Measurements from ENCODE around the gene GAS2L2. TPM values are rescaled to one million over a fixed set of nuclear protein-coding genes. Genes with fewer than 3 reads are reported as not detected.

GAS2L2 gene
- total and polyA plus RNA-seq, 2 of the 8 experiments (the other 6 are each of a cell fraction or from before 2014, with no cell fraction given) = 0.09 to 0.13 TPM

DNA sequence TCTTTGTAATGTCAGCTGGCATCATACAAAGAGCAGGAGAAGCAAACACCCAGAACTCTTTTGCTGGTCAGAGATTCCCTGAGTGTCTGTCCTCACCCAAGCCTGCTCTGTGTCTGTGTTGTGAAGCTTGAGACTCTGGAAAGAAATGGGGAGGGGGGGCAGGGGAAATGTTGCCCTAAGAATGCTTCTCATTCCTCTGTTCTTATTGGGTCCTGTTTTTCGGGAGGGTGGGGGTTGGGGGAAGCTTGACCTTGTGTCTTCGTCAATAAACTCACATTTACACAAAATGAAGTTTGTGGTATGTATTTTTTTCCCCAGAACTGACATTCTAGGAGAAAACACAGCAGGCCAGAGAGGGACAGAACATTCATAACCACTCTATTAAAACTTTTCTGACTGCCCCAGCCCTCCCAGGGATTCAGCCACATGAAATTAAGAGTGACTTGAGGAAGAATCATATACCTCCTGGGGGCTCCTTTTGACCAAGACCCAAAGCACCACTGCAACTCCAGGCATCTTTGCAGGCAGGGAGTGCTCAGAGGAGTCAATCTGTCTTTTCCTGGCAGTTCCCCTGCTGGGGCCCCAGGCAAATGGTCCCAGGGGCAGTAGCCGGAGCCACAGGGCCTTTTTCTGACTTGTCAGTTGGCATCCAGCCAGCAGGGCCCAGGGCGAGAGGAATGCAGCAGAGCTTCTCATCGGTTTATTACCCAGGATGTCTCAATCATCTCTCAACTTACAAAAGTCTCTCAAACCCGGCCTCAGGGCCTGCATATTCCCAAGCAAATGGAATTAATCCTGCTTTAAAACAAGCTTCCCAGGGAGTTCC lies 26.7 kb downstream of the GAS2L2 start (continued):
- TF ChIP-seq CHD7 (IDR thresholded peaks at IDR 0.05; ENCODE audit: insufficient replicate concordance, low read length) = no peak
- TF ChIP-seq BRCA1 (IDR thresholded peaks at IDR 0.05; ENCODE audit: low read depth, low read length) = no peak
- TF ChIP-seq TAF7 (optimal IDR thresholded peaks at IDR 0.05; ENCODE audit: borderline replicate concordance, low read depth, low read length) = no peak
- no peak for TF ChIP-seq MAX (IDR thresholded peaks at IDR 0.05)
- TF ChIP-seq YY1 (IDR thresholded peaks at IDR 0.05; ENCODE audit: low read depth, low read length) = no peak
- TF ChIP-seq TCF12 (IDR thresholded peaks at IDR 0.05; ENCODE audit: low read depth, low read length) = no peak
- no peak for TF ChIP-seq JUND (IDR thresholded peaks at IDR 0.05; ENCODE audit: low read length)
- no peak for TF ChIP-seq EGR1 (IDR thresholded peaks at IDR 0.05; ENCODE audit: borderline replicate concordance, low read depth, low read length)
- no peak for TF ChIP-seq SIRT6 (IDR thresholded peaks at IDR 0.05; ENCODE audit: low read length)
- no peak for TF ChIP-seq SUZ12 (IDR thresholded peaks at IDR 0.05; ENCODE audit: low read length)
